ENCODE results near the gene LIN52. TPM values are rescaled to one million over a fixed set of nuclear protein-coding genes. Genes with fewer than 3 reads are reported as not detected.

The LIN52 gene
- total and polyA plus RNA-seq, 2 of the 13 experiments (the other 11 are each of a cell fraction or from before 2014, with no cell fraction given) = 11.4 to 23.3 TPM

GRCh38 chr14:74084277-74085046 lies at the start of gene LIN52, which contains the start of gene ALDH6A1 (continued):
- TF ChIP-seq MTF1 (CRISPR knock-in tag; IDR thresholded peaks at IDR 0.05) = no peak
- TF ChIP-seq, protein P1, sequence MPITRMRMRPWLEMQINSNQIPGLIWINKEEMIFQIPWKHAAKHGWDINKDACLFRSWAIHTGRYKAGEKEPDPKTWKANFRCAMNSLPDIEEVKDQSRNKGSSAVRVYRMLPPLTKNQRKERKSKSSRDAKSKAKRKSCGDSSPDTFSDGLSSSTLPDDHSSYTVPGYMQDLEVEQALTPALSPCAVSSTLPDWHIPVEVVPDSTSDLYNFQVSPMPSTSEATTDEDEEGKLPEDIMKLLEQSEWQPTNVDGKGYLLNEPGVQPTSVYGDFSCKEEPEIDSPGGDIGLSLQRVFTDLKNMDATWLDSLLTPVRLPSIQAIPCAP (CRISPR knock-in tag; IDR thresholded peaks at IDR 0.05; ENCODE audit: low read depth) = no peak
- no peak for TF ChIP-seq FOSL1 (CRISPR knock-in tag; IDR thresholded peaks at IDR 0.05; ENCODE audit: borderline replicate concordance)
- no peak for TF ChIP-seq ZNF407 (CRISPR knock-in tag; IDR thresholded peaks at IDR 0.05; ENCODE audit: not compliant biosample characterization)
- TF ChIP-seq TARDBP (CRISPR knock-in tag; IDR thresholded peaks at IDR 0.05) = peak; percentile 75; the same call in 1 of the 2 replicates
- no peak for TF ChIP-seq FOXO1 (CRISPR knock-in tag; IDR thresholded peaks at IDR 0.05)
- TF ChIP-seq KAT2B (IDR thresholded peaks at IDR 0.05; ENCODE audit: borderline replicate concordance, low read depth, low read length) = no peak
- TF ChIP-seq ZNF24 (IDR thresholded peaks at IDR 0.05) = no peak
- TF ChIP-seq SRSF4 (IDR thresholded peaks at IDR 0.05; ENCODE audit: low read depth, low read length, poor library complexity, severe bottlenecking) = no peak
- no peak for TF ChIP-seq ZNF549 (CRISPR knock-in tag; IDR thresholded peaks at IDR 0.05)
- no peak for TF ChIP-seq ZNF253 (CRISPR knock-in tag; IDR thresholded peaks at IDR 0.05; ENCODE audit: borderline replicate concordance)
- TF ChIP-seq ZNF30 (CRISPR knock-in tag; IDR thresholded peaks at IDR 0.05) = no peak
- no peak for TF ChIP-seq PHF21A (CRISPR knock-in tag; IDR thresholded peaks at IDR 0.05)
- TF ChIP-seq, protein P2, sequence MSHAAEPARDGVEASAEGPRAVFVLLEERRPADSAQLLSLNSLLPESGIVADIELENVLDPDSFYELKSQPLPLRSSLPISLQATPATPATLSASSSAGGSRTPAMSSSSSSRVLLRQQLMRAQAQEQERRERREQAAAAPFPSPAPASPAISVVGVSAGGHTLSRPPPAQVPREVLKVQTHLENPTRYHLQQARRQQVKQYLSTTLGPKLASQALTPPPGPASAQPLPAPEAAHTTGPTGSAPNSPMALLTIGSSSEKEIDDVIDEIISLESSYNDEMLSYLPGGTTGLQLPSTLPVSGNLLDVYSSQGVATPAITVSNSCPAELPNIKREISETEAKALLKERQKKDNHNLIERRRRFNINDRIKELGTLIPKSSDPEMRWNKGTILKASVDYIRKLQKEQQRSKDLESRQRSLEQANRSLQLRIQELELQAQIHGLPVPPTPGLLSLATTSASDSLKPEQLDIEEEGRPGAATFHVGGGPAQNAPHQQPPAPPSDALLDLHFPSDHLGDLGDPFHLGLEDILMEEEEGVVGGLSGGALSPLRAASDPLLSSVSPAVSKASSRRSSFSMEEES (CRISPR knock-in tag; IDR thresholded peaks at IDR 0.05) = peak; percentile 54
- TF ChIP-seq LBX2 (CRISPR knock-in tag; IDR thresholded peaks at IDR 0.05; ENCODE audit: borderline replicate concordance) = no peak
- no peak for TF ChIP-seq ARHGAP35 (CRISPR knock-in tag; IDR thresholded peaks at IDR 0.05; ENCODE audit: borderline replicate concordance)
- no peak; the same call in 1 of the 2 replicates for TF ChIP-seq ZBTB21 (CRISPR knock-in tag; IDR thresholded peaks at IDR 0.05)

All from HepG2 (cell line).